ENCODE measurements around the gene PEX12.
"Not testable (repeated sequence)": the region's sequence is repeated elsewhere in the genome, so short reads cannot be mapped to it uniquely, and the experiment has no call there.

Gene PEX12

DNA sequence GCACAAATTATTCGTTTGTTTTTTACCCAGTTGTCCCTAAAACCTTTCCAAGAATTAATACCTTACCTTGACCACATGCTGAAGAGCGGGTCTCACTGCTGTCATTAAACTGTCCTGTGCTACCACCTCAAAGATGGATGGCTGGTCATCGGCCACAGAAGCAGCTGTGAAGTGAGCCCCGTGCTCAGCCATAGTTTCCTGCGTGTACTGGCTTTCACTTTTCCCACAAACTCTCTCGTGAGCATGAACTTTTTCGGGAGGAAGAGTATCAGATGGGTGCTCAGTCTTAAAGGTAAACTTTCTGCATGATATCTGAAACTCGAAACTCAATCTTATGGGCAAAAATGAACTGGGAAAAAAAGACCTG is 558 bp downstream of the PEX12 start:
- peak; percentile 25 for DNase-seq (ENCODE audit: low spot score)

DNA sequence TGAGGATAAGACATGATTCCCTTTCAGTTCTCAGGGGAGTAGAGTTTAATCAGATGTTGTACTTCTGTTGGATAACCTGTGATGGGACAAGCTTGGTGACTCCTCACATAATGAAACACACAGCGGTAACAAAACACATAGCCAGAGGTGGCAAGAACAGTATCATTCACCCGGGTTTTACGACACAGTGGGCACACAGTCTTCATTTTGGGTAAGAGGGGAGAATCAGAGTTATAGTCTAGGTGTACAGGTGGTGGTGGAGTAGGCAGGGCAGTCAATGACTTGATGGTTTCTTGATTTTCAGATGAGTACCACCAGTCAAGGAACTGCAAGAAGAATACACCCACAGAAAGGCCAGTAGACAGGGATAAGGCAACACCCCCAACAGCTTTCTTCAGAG is 2.6 kb downstream of the PEX12 start:
- DNase-seq (ENCODE audit: low spot score) = no peak

DNA sequence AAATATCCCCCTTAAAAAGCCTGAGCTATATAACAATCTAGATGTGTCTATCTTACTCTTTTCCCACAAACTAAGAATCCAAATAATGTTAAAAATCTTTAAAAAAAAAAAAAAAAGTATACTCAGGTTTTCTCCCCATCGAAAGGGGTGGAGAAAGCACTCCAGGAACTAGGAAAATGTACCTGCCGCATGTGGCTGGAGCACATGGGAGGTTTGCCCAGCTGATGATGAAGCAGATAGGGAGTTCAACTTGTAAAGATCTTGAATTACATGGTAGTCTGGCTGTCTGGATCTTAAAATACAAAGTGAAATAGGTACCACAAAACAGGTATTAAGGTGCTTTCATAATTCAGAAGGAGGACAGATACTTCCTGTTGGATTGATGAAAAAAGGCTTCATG is 9.0 kb downstream of the PEX12 start:
- DNase-seq (ENCODE audit: low spot score) = no peak

DNA sequence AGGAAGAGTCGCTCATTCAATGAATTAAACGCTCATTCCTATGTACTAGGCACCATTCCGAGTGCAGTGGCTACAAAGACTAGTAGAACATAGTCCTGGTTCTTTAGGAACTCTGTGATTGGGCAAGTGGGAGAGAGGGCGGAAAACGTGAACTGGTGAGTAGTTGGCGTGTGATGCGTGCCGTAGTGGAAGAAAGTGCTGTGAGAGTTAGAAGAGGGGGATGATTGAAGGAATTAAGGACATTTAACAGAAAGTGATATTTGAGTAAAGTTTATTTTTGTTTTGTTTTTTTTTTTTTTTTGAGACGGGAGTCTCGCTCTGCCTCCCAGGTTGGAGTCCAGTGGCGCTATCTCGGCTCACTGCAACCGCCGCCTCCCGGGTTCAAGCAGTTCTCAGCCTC is 9.8 kb downstream of the PEX12 start:
- no peak for DNase-seq (ENCODE audit: low spot score)

DNA sequence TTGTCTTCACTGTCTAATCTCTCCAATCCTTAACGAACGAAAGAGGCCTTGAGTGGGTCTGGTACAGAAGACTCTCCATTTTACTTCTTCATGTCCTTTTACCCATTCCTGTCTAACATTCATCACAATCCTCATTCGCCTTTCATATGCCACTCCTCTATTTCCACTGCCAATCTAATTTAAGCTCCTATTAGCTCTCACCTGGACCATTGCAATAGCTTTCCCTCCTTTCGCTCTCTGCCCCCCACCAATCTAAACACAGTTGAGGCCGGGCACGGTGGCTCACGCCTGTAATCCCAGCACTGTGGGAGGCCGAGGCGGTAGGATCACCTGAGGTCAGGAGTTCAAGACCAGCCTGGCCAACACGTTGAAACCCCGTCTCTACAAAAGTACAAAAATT is 11.4 kb downstream of the PEX12 start:
- no peak for DNase-seq (ENCODE audit: low spot score)

DNA sequence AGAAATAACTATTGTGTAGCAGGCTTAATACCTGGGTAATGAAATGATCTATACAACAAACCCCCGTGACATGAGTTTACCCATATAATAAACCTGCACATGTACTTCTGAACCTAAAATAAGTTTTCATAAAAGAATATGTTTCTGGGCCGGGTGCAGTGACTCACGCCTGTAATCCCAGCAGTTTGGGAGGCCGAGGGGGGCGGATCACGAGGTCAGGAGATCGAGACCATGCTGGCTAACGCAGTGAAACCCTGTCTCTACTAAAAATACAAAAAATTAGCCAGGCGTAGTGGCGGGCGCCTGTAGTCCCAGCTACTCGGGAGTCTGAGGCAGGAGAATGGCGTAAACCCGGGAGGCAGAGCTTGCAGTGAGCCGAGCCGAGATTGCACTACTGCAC is 15.2 kb downstream of the PEX12 start:
- DNase-seq (ENCODE audit: low spot score) = not testable (repeated sequence)

DNA sequence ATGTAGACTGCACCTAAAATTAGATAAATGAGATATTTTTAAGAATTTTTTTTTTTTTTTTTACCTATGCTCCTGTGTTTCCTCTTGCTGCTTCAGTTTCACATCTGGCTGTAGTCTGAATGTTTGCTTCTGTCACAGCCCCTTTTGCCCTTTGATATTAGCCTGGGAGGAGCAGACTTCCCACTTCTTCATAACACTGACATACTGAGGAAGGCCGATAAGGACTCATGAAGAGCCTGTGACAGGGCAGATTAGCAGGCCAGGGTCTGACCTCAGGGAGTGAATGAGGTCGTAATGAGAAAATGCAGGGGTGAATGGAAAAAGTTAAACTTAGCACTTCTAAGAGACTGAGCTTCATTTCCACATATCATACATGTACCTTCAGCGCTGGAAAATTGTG is 17.7 kb downstream of the PEX12 start, which contains the start of gene SLFN14:
TSS of gene SLFN14 (minus strand) at position 117 of the 400 bp plus-strand sequence. CDS start 2,757 bp downstream, outside the sequence.
- DNase-seq (ENCODE audit: low spot score) = no peak

DNA sequence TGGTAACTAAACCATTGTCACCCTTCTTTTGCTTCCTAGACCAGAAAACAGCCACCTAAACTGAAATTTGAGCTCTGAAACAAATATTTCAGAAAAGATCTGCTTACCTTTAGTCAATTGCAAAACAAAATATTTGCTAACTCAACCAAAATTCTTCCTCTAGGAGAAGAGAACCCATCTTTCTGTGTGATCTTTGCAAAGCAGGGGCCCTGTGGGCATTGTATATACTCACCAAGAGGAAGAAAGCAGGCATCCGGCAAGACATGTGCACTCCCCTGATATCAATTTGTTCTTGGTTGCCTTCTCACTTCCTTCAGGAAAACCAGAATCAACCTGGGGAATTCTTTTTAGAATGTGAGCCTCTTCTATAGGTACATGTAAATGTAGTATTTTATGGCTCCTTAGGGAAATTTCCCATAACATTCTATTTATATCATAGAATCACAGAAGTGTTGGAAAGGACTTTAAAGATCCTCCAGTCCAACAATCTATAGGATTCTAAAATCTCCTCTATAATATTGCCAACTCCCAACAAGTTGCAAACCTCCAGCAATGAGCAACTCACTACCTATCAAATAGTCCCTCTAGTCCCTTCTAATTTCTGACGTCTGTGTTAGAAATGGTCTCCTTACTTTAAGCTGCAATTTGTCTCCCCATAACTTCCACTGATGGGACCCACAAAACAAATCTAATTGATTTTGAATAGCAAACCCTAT is 18.7 kb downstream of the PEX12 start:
- no peak for DNase-seq (ENCODE audit: low spot score)

DNA sequence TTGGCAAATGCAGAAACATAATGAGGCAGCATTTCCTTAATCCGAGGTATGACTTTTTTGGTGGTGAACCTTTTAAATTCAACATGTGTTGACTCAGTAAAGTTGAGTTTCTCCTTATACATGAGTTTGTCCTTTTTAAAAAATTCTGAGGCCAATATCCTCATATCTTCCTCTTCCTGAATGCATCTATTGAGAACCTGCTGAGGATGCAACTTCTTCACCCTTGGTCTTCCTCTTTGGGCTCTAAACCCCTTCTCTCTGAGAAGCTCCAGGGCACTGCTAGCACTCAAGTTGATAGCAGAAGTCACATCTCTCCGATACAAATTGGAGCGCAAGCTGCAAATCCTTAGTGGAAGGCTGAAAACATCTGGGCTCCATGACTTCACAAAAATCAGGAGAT is 21.0 kb downstream of the PEX12 start:
- DNase-seq (ENCODE audit: low spot score) = no peak

DNA sequence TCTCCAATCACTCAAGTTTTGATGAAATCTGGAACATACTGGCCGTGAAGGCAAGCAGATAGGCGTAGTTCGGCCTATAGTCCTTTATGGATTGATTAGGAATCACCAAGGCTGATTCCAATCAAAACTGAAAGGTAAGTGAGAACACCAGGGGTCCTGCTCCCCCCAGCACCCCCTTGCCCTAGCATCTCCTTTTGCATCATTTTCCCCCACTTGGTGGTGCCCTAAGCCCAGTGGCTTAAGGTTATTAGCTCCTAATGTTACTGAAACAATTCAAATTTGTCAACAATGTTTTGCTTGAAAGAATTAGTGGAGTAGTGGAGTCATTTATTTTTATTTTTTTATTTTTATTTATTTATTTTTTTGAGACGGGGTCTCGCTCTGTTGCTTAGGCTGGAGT is 22.7 kb downstream of the PEX12 start:
- DNase-seq (ENCODE audit: low spot score) = peak; percentile 47

DNA sequence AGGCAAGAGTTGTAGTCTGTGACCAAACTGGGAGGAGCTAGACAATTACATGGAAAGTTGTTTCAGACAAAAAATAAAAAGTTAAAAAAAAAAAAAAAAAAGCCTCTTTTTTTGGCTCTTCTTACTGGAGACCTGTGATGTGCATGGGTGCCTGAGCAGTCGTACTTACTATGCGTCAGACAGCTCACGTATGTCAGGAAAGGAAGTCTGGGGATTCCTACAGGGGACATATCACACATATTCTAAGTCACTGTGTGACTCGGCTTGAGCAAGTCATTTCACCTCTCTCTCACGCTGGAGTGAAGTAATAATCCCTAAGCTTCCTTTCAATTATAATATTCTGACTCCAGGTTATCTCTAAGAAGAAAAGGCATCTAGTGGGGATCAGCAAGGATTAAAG is 23.7 kb downstream of the PEX12 start:
- no peak for DNase-seq (ENCODE audit: low spot score)

DNA sequence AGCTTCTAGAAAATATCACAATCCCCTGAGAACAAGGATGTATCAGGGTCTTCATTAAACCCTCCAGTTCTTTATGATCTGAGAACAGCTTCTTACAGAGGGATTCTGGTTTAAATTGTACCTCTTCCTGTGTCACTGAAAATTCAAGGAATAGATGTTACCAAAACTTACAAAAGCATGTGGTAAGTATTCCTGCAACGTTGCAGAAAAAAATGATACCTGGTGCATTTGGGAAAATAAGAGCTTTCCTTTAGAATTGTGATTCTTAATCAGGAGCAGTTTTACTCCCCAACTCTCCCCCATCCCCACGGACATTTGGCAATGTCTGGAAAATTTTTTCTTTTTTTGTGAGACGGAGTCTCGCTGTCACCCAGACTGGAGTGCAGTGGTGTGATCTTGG is 25.1 kb downstream of the PEX12 start:
- DNase-seq (ENCODE audit: low spot score) = no peak

DNA sequence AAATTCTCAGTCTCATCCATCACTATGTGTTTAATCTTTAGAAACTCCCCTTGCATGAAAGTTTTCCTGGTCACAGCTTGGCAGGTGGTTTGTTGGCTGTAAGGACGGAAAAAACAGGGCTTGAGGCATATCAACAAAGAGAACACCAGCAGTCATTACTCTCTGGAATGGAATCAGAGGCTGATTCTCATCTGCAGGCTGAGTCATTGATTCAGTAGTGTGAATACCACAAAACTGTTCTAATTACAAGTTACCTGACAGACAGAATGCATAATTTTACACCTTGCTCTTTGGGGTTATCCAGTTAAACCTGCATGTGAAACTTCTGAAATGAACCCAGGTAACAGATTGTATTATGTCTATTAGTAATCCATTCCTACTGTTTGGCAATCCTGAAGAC is 29.4 kb downstream of the PEX12 start:
- DNase-seq (ENCODE audit: low spot score) = no peak

DNA sequence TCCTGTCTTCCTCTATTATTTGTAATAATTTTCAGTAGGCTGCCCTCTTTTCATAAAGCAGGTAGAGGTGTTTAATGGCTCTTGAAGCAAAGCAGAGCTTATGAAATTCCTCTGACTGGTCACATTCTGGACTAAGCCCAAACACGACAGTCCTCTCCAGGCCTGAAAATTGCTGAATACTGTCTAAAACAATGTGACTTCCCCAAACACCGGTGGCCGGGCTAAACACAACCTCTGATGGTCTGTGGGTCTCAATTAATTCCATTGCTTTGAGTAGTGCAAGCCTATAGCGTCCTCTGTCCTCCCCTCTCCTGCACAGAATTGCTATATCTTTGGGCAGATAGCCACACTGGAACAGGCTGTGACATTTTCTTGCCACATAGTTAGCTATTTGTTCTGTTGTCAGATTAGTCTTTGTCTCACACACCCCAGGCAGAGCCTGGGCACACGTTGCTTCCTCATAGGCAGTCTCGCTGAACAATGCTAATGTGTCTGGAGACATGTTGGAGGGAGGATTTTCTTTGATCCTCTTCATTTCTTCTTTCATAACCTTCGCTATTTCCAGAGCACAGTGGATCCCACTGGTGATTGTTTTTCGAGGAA is 30.1 kb downstream of the PEX12 start:
- DNase-seq (ENCODE audit: low spot score) = no peak

DNA sequence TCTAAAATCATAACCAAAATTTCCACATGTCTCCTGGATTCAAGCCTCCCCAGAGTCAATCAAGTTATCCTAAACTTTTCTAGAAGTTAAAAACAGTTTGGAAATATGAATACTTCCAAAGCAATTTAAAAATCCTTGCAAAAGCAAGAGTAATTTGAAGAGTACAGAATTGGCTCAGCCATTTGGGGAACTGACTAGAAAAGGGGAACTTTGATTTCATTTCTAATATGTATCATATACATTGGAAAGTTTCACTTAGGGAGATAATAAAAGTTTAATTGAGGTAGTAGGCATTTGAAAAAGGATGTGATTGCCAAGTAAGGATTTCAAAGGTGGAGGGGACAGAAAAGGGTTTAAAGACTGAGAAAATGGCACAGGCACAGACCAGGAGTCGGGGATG is 31.9 kb downstream of the PEX12 start:
- DNase-seq (ENCODE audit: low spot score) = no peak

DNA sequence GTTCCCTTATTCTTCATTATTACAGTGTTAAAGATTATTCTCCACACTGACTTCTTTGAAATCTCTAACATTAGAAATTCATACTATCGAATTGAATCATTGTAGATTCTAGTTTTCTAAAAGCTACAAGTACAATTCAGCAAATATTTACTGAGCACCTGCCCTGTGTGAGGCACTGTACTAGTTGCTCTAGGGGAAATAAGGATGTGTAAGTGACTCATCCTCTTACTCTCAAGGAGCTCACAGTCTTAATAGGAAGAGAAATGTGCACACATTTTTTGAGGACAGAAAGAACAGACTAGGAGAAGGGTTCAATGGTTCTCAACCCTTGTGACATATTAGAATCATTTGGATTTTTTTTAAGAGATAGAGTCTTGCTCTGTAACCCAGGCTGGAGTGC is 33.2 kb downstream of the PEX12 start:
- no peak for DNase-seq (ENCODE audit: low spot score)

DNA sequence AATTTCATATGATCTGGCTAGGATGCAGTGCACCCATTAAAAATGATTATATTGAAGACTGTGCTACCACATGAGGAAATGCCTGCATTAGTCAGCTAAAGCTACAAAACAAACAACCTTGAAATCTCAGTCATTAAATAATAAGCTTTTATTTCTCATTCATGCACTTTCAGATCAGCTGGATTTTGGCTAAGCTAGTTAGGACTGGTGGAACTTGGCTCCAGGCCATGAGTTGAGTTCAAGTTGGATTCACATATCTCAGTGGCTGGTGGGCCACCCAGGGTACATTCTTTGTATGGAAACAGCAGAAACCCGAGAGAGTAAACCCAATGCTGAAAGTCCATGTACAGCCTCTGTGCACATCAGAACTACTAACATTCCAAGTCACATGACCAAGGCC is 34.5 kb downstream of the PEX12 start:
- no peak for DNase-seq (ENCODE audit: low spot score)

DNA sequence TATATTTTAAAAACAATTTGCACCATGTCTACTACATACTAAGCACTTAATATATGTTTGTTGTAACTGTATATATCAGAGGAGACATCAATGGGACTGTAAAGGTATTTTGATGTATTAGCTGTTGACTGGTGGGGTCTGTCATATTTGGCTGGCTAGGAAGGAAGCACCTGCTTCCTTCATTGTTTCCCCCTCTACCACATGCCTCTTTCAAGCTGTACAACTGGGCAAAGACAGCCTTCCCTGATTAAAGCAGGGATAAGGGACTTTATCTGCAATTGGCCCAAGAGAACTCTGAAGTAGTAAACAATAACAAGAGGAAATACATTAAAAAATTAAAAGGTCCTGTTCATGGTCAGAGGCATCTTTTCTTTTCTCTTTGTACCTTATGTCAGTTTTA is 35.4 kb downstream of the PEX12 start:
- DNase-seq (ENCODE audit: low spot score) = no peak

DNA sequence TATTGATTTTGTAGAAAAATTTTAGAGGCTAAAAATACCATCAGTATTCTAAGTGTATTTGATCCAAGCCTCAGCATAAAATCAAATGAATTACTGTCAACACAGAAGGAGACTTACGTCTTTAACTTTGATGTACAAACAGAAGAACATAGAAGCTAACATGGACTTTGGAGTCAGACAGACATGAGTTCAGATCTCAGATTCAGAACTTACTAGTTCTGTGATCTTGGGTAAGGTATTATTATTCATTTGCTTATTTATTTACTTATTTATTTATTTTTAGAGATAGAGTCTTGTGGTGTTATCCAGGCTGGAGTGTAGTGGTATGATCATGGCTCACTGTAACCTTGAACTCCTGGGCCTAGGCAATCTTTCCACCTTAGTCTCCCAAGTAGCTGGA is 36.9 kb downstream of the PEX12 start:
- DNase-seq (ENCODE audit: low spot score) = no peak

DNA sequence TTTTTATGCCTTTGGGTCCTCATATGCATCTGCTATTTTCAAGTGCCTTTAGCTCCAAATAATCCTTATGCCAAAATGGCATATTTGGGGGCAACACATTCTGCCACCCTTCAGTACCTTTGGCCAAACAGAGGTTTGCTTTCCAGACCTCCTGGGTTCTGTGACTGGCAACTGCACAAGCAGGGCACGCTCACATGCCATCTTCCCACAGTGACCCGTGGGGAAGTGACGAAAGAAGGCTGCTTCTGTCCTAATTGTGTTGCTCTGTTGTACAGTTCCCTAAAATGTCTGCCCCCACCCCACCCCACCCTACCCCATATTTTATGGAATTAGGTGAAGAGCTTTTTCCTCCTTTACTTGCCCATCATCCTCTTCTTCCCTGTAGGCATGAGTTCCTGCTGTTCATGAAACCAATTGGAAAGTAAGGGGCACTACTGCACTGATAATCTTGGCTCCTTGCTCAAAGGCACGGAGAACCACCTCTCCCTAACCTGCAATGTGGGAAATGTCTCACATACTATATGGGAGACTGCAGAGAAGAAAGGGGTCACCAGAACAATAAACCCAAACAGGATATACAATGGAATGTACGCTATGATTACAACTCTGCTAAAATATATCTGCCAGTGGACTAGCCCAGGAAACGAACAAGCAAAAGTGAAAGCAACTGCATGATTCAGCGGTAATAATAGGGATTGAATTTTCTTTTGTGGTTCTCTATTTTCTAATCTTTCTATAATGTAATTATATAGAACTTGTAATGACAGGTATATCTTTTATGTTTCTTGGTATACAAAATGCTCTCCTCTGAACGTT is 37.6 kb downstream of the PEX12 start:
- peak; percentile 49 for DNase-seq (ENCODE audit: low spot score)

DNA sequence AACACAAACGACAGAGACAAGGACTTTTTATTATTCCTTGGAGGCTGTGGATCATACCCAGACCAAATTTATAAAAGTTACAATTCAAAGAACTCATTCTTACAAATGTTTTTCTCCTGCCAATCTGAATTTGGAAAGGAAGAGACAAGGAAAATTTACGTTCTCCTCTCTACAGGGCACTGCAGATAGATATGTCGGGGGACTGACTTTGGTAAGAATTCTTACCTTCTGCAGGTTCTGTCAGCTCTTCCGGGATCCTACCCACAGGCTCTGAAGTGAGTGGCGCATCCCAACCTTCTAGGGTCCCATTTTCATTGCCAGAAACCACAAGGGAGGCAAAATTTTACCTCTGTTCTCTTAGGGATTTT is 38.7 kb downstream of the PEX12 start:
- no peak for DNase-seq (ENCODE audit: low spot score)

DNA sequence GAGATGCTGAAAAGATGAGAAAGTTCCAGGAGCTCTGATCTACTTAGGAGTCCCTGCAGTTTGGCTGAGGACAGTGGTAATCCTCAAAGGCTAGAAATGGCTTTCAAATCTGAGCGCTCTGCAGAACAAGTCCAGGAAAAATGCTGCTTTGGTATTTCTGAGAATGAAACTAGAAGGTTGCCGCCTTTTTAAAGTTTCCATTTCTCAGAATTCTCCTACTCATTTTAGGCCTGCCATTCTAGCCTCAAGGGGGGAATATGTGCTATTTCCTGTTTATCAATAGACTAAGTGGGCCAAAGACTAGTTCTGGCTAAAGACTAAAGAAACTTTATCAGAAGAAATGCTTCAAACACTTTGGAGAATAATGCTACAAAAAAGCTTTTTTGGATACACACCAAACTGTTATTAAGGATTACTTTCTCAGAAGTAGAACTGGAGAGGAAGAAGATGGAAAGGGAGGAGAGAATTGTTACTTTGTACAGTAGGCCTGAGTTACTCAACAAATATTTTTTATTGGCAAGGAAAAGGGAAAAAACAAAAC is 40.7 kb downstream of the PEX12 start, which contains the start of gene SLFN12L:
TSS of gene SLFN12L (minus strand) at position 78 of the 541 bp plus-strand sequence. CDS start 15,314 bp downstream, outside the sequence.
- DNase-seq (ENCODE audit: low spot score) = no peak

DNA sequence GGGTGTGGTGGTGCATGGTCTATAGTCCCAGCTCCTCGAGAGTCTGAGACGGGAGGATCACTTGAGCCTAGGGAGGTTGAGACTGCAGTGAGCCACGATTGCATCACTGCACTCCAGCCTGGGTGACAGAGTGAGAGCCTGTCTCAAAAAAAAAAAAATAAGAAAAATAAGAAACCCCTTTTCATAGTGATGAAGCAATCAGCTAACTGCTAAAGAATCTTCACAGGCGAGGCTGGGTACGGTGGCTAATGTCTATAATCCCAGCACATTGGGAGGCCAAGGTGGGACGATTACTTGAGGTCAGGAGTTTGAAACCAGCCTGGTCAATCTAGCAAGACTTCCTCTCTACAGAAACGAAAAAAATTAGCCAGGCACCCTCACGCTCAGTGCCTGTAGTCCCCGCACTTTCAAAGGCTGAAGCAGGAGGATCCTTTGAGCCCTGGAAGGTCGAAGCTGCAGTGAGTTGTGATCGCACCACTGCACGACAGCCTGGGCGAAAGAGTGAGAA is 41.7 kb downstream of the PEX12 start:
- DNase-seq (ENCODE audit: low spot score) = no peak

All from NAMALWA (cell line).